ENCODE data around the gene TSPAN4. TPM values are rescaled to one million over a fixed set of nuclear protein-coding genes. Genes with fewer than 3 reads are reported as not detected.

TSPAN4 gene
- total and polyA plus RNA-seq, 8 donors, result 10.5 to 116 (median 28.4) TPM

- no peaks in the 10 kb centered on the region for H3K9me3 ChIP-seq
- 1 to 6% (median 2%) methylated on average over 37 to 49 of the region's 55 CpGs; no CpG with 5 or more reads in 1 of the 5 donors for WGBS, 5 donors
- peak; percentile 69 to 88 for DNase-seq
- H3K27me3 ChIP-seq, result peaks cover 0 to 45% (median 30%) of the 10 kb centered on the region in 3 donors
- peak overlapping the region; percentile 85 to 98 (median 91) for H3K27ac ChIP-seq
- peak overlapping the region; percentile 73 to 80 (median 76) for H3K4me3 ChIP-seq
- intact Hi-C loops (cut with DNase I; ENCODE audit: low total_unique reads), result no loop called here
- peaks cover 24 to 25% (median 24%) of the 10 kb centered on the region in 4 donors for H3K36me3 ChIP-seq
- TF ChIP-seq EP300 (IDR thresholded peaks at IDR 0.05) (no peak), POLR2A (IDR thresholded peaks at IDR 0.05) (peak in 1 of 4 donors; percentile 7), POLR2AphosphoS5 (IDR thresholded peaks at IDR 0.05) (peak in 2 of 3 donors; percentile 50 to 55)
- H3K4me1 ChIP-seq, result peaks cover 75 to 96% (median 92%) of the 10 kb centered on the region in 4 donors
These were observed 9.4 kb upstream of the TSPAN4 start for GRCh38 chr11:833114-833791.

GRCh38 chr11:833849-834311 lies 8.8 kb upstream of the TSPAN4 start:
- no peaks in the 10 kb centered on the region for H3K9me3 ChIP-seq
- 24 to 33% (median 29%) methylated on average over 9 of the region's 9 CpGs for WGBS, 5 donors
- intact Hi-C loops (cut with DNase I; ENCODE audit: low total_unique reads), result no loop called here
- H3K27me3 ChIP-seq, result peaks cover 0 to 38% (median 28%) of the 10 kb centered on the region in 3 donors
- TF ChIP-seq CTCF (IDR thresholded peaks at IDR 0.05), result no peak
- TF ChIP-seq EP300 (IDR thresholded peaks at IDR 0.05), result no peak
- TF ChIP-seq POLR2A (IDR thresholded peaks at IDR 0.05), result no peak
- TF ChIP-seq POLR2AphosphoS5 (IDR thresholded peaks at IDR 0.05), result peak in 1 of 3 donors; percentile 29
- peak overlapping the region; percentile 73 to 80 (median 76) for H3K4me3 ChIP-seq
- peak in 1 of 2 donors; percentile 43 for DNase-seq
- H3K4me1 ChIP-seq, result peaks cover 75 to 96% (median 92%) of the 10 kb centered on the region in 4 donors
- peaks cover 30 to 32% (median 31%) of the 10 kb centered on the region in 4 donors for H3K36me3 ChIP-seq
- peak overlapping the region; percentile 85 to 98 (median 91) for H3K27ac ChIP-seq

DNA sequence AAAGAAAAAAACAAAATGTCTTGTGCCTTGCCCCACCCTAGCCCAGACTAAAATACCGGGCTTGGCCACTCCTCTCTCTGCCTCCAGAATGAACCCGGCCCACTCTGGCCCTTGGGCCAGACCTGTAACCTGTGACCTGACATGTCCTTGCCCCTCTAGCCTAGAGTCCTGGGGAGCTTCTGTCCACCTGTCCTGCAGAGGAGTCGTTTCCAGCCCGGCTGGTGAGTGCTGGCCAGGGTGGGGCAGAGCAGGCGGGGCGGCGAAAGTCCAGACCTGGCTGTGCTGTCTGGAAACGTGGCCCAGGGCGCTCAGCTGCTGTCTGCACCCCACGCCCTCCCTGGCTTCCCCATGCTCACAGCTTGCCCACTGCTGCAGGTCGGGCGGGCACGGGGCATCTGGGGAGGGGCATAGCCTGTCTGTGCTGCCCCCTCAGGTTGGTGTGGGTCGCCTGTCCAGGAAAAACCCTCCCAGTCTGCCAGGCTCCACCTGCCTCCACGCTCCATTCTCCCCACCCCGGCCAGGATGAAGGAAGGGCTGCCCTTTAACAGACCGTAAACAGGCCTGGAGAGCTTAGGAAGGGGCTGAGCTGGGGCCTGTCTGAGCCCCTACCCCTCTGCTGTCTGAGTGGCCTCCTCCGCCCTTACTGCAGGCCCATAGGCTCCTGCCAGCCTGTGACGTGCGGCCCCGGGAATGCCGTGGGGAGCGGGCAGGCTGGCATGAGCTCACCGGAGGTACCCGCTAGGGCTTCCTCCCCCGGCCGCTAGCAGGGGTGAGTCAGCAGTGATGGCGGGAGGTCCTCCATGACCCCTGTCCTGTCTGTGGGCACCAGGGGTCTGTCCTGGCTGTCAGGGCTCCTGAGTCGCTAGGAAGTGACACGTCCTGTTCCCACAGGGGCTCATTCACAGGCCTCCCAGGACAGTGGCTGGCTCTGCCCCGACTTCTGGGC lies 8.0 kb upstream of the TSPAN4 start:
- peak; percentile 44 to 80 (median 78) for TF ChIP-seq POLR2AphosphoS5 (IDR thresholded peaks at IDR 0.05)
- peak in 1 of 4 donors; percentile 12 for TF ChIP-seq POLR2A (IDR thresholded peaks at IDR 0.05)
- no peak for TF ChIP-seq CTCF (IDR thresholded peaks at IDR 0.05)
- TF ChIP-seq EP300 (IDR thresholded peaks at IDR 0.05), result no peak
- H3K4me1 ChIP-seq, result peaks cover 68 to 96% (median 92%) of the 10 kb centered on the region in 4 donors
- H3K27ac ChIP-seq, result peak overlapping the region; percentile 85 to 98 (median 91)
- H3K27me3 ChIP-seq, result peaks cover 0 to 31% (median 20%) of the 10 kb centered on the region in 3 donors
- intact Hi-C loops (cut with DNase I; ENCODE audit: low total_unique reads), result no loop called here
- WGBS, 5 donors, result 16 to 35% (median 27%) methylated on average over 13 to 31 of the region's 31 CpGs
- H3K4me3 ChIP-seq, result peak overlapping the region; percentile 73 to 80 (median 76)
- peak; percentile 80 to 89 for DNase-seq
- H3K36me3 ChIP-seq, result peaks cover 38 to 39% (median 38%) of the 10 kb centered on the region in 4 donors
- H3K9me3 ChIP-seq, result no peaks in the 10 kb centered on the region

DNA sequence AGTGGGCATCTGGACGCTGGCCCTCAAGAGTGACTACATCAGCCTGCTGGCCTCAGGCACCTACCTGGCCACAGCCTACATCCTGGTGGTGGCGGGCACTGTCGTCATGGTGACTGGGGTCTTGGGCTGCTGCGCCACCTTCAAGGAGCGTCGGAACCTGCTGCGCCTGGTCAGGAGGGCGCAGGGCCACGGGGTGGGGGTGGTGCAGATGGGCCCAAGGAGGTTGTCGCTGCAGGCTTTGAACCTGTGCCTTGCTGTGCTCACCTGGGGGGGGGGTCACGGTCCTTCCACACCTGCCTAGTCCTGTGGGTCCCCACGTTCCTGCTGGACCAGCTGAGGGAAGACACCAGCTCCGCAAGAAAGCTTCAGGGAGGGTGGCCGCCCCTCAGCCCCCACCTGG lies 6.4 kb upstream of the TSPAN4 start:
- Histone ChIP-seq H3K9me3 (no peaks in the 10 kb centered on the region), H3K27ac (peak overlapping the region in 4 of 5 donors; percentile 4 to 98 (median 91)), H3K27me3 (peaks cover 0 to 14% (median 4%) of the 10 kb centered on the region in 3 donors), H3K4me3 (no peak overlapping the region), H3K4me1 (peaks cover 64 to 96% (median 92%) of the 10 kb centered on the region in 4 donors), H3K36me3 (peaks cover 41 to 55% (median 50%) of the 10 kb centered on the region in 4 donors)
- 85 to 89% (median 87%) methylated on average over 10 to 14 of the region's 14 CpGs for WGBS, 5 donors
- TF ChIP-seq POLR2AphosphoS5 (IDR thresholded peaks at IDR 0.05) (no peak), CTCF (IDR thresholded peaks at IDR 0.05) (no peak), EP300 (IDR thresholded peaks at IDR 0.05) (no peak), POLR2A (IDR thresholded peaks at IDR 0.05) (no peak)
- intact Hi-C loops (cut with DNase I; ENCODE audit: low total_unique reads), result no loop called here
- DNase-seq, result no peak

Measured in stomach (tissue), 9 donors.